ENCODE results near the gene PRKD1.

- no peak for TF ChIP-seq CTCF (IDR thresholded peaks at IDR 0.05 in 2 of 3, conservative IDR thresholded peaks at IDR 0.05 in 1 of 3; ENCODE audit: control insufficient read depth in 2 of 3, extremely low read depth in 1 of 3, insufficient read depth in 1 of 3, low read depth in 3 of 3, low read length in 3 of 3)
- no peak for TF ChIP-seq EP300 (IDR thresholded peaks at IDR 0.05; ENCODE audit: borderline replicate concordance in 1 of 2, control insufficient read depth in 1 of 2, low read depth in 2 of 2, low read length in 2 of 2)
- TF ChIP-seq ATF2 (IDR thresholded peaks at IDR 0.05; ENCODE audit: low read length): no peak
- no peak for TF ChIP-seq ELK1 (IDR thresholded peaks at IDR 0.05; ENCODE audit: low read depth, low read length)
- no peak for TF ChIP-seq GABPA (IDR thresholded peaks at IDR 0.05; ENCODE audit: low read depth)
- no peak for TF ChIP-seq CEBPB (IDR thresholded peaks at IDR 0.05; ENCODE audit: borderline replicate concordance in 1 of 2, low read depth in 2 of 2, low read length in 2 of 2)
- TF ChIP-seq IRF3 (IDR thresholded peaks at IDR 0.05): no peak
- no peak for TF ChIP-seq HCFC1 (IDR thresholded peaks at IDR 0.05; ENCODE audit: low read length)
- TF ChIP-seq POLR2AphosphoS5 (IDR thresholded peaks at IDR 0.05; ENCODE audit: low read length): no peak
- no peak for TF ChIP-seq RAD51 (IDR thresholded peaks at IDR 0.05)
- TF ChIP-seq ATF3 (IDR thresholded peaks at IDR 0.05; ENCODE audit: borderline replicate concordance, extremely low read depth, low read depth, low read length): no peak
- TF ChIP-seq EZH2 (IDR thresholded peaks at IDR 0.05; ENCODE audit: borderline replicate concordance, control insufficient read depth, low read depth, low read length): no peak
- no peak for TF ChIP-seq BHLHE40 (IDR thresholded peaks at IDR 0.05; ENCODE audit: borderline replicate concordance in 1 of 2, low read depth in 2 of 2, low read length in 1 of 2)
- no peak for TF ChIP-seq CBFB (IDR thresholded peaks at IDR 0.05; ENCODE audit: low read depth)
Measured at GRCh38 chr14:29545714-29546113, 381.9 kb downstream of the PRKD1 start.
